Endothelial cell of umbilical vein (primary cell): ENCODE data around the gene GTPBP4. TPM values are rescaled to one million over a fixed set of nuclear protein-coding genes. Genes with fewer than 3 reads are reported as not detected.

Source experiments
- BruUV-seq: library from RNA; stranded (reverse); fragments of 400-500 nt; replicated peaks from 2 replicates; lab custom pipeline; 2021; lab: Mats Ljungman, UMichigan
- CTCF ChIA-PET: fragments of 300-600, 350-600 bp; sonication (Branson Sonifier 250); formaldehyde crosslinking; loops from one replicate; lab custom pipeline; 2021; ENCODE audit warnings: antibody characterized with exemption, inconsistent platforms; lab: Charles Lee
- POLR2A ChIA-PET: fragments of 300-600, 350-600 bp; sonication (Branson Sonifier 250); formaldehyde crosslinking; loops from one replicate; lab custom pipeline; 2021; ENCODE audit warnings: antibody characterized with exemption, inconsistent platforms; lab: Charles Lee
- DNase-seq: peaks from one replicate; pipeline ENCODE4 v3.0.0-alpha.2; 2011; ENCODE audit warnings: low read depth, low spot score
- FAIRE-seq: peaks from 2 replicates; lab custom pipeline; 2011; peaks lifted over from hg19 to GRCh38; lab: Jason Lieb, UNC
- H2AFZ ChIP-seq: 2 replicates; pipeline ENCODE4 v1.6.0; 2012; ENCODE audit warnings: low read depth, low read length, control low read depth, inconsistent platforms
- H3K27ac ChIP-seq: 2 replicates; pipeline ENCODE4 v1.5.1; 2011; ENCODE audit warnings: low read depth, mild to moderate bottlenecking, control low read depth, low read length, moderate library complexity; ENCODE audit not compliant: insufficient read depth
- H3K27me3 ChIP-seq, 2 experiments: 2 replicates each; pipeline versions ENCODE4 v1.6.0 to v1.6.1; 2011; ENCODE audit warnings: low read length in 2 of 2, mixed read lengths in 1 of 2; ENCODE audit not compliant: control insufficient read depth in 2 of 2, insufficient read depth in 2 of 2
- H3K36me3 ChIP-seq, 2 experiments: 2 replicates in 1 of 2; 3 replicates in 1 of 2; pipeline ENCODE4 v1.5.1; 2011; ENCODE audit warnings: low read length in 2 of 2, mild to moderate bottlenecking in 1 of 2, moderate library complexity in 1 of 2; ENCODE audit not compliant: control insufficient read depth in 2 of 2, insufficient read depth in 2 of 2; ENCODE audit errors: extremely low read depth in 1 of 2
- H3K4me1 ChIP-seq: 3 replicates; pipeline ENCODE4 v1.5.1; 2011; ENCODE audit warnings: mild to moderate bottlenecking, low read length; ENCODE audit not compliant: control insufficient read depth, insufficient read depth; ENCODE audit errors: extremely low read depth
- H3K4me2 ChIP-seq: 2 replicates; pipeline ENCODE4 v1.6.1; 2011; ENCODE audit warnings: low read length, control low read depth, mixed read lengths; ENCODE audit not compliant: insufficient read depth
- H3K4me3 ChIP-seq, 3 experiments: fragments of 200-600 bp in 1 of 3; sonication (generic), shearing (Covaris generic) in 1 of 3; replicated peaks in 1 of 3; 2 replicates each; pipeline ENCODE4 v1.5.1; 2011 to 2016; ENCODE audit warnings: control low read depth in 3 of 3, low read length in 3 of 3, mild to moderate bottlenecking in 2 of 3, inconsistent platforms in 1 of 3, low read depth in 1 of 3, moderate library complexity in 1 of 3; ENCODE audit not compliant: insufficient read depth in 1 of 3
- H3K79me2 ChIP-seq: 2 replicates; pipeline ENCODE4 v1.6.0; 2012; ENCODE audit warnings: low read length, inconsistent platforms; ENCODE audit not compliant: control insufficient read depth, insufficient read depth
- H3K9ac ChIP-seq: replicated peaks from 2 replicates; pipeline ENCODE3; 2011; ENCODE audit warnings: low read length, control low read depth; ENCODE audit not compliant: insufficient read depth; ENCODE audit errors: extremely low read depth
- H3K9me1 ChIP-seq: replicated peaks from 3 replicates; pipeline ENCODE4 v1.6.0; 2011; ENCODE audit warnings: mild to moderate bottlenecking, low read length; ENCODE audit not compliant: control insufficient read depth, insufficient read depth; ENCODE audit errors: extremely low read depth
- H3K9me3 ChIP-seq: replicated peaks from 2 replicates; pipeline ENCODE4 v1.5.1; 2012; ENCODE audit warnings: low read length, inconsistent platforms; ENCODE audit not compliant: control insufficient read depth, insufficient read depth
- H4K20me1 ChIP-seq: replicated peaks from 2 replicates; pipeline ENCODE3; 2011; ENCODE audit warnings: mild to moderate bottlenecking, low read length; ENCODE audit not compliant: control insufficient read depth, insufficient read depth; ENCODE audit errors: extremely low read depth
- CTCF ChIP-seq, 2 donors: IDR thresholded peaks; 1 replicate in 1 of 2; 2 replicates in 1 of 2; pipeline ENCODE4 v1.5.1; 2011; ENCODE audit warnings: low read length in 2 of 2, mild to moderate bottlenecking in 2 of 2, moderate library complexity in 2 of 2, control low read depth in 1 of 2, inconsistent platforms in 1 of 2, low read depth in 1 of 2; ENCODE audit not compliant: insufficient read depth in 1 of 2; ENCODE audit errors: extremely low read depth in 1 of 2
- EZH2 ChIP-seq: IDR thresholded peaks from 2 replicates; pipeline ENCODE4 v1.6.1; 2012; ENCODE audit warnings: borderline replicate concordance, low read depth, mild to moderate bottlenecking, moderate library complexity, low read length, inconsistent platforms; ENCODE audit not compliant: severe bottlenecking
- FOS ChIP-seq: IDR thresholded peaks from 2 replicates; pipeline ENCODE4 v1.6.1; 2011; ENCODE audit warnings: mild to moderate bottlenecking, low read length, moderate library complexity, borderline replicate concordance; ENCODE audit not compliant: insufficient read depth
- GATA2 ChIP-seq: IDR thresholded peaks from 2 replicates; pipeline ENCODE4 v1.7.0; 2011; ENCODE audit warnings: low read depth, mild to moderate bottlenecking, moderate library complexity, mixed read lengths, low read length; ENCODE audit not compliant: insufficient read length, insufficient read depth
- JUN ChIP-seq: IDR thresholded peaks from 2 replicates; pipeline ENCODE4 v1.6.1; 2011; ENCODE audit warnings: borderline replicate concordance, low read depth; ENCODE audit not compliant: insufficient read length, insufficient read depth
- MAX ChIP-seq: IDR thresholded peaks from 2 replicates; pipeline ENCODE4 v1.6.1; 2011; ENCODE audit not compliant: insufficient read depth, insufficient read length
- MYC ChIP-seq: IDR thresholded peaks from one replicate; pipeline ENCODE4 v1.6.1; 2011; ENCODE audit warnings: mild to moderate bottlenecking, low read depth, low read length
- POLR2A ChIP-seq: IDR thresholded peaks from 2 replicates; pipeline ENCODE4 v1.6.1; 2012; ENCODE audit warnings: low read depth, mild to moderate bottlenecking, control low read depth, low read length
- POLR2AphosphoS5 ChIP-seq: IDR thresholded peaks from 2 replicates; pipeline ENCODE4 v1.6.1; 2012; ENCODE audit warnings: low read depth, mild to moderate bottlenecking, control low read depth, low read length, moderate library complexity; ENCODE audit not compliant: insufficient read depth
- dilution Hi-C: fragments of 300-500 bp; cut with MboI; formaldehyde crosslinking; loops from one replicate; pipeline ENCODE4 v1.15.0; 2019; ENCODE audit warnings: low sequenced_read_pairs; ENCODE audit not compliant: extremely low pct_ligation_motif_present
- intact Hi-C: fragments of 100-400 bp; cut with micrococcal nuclease; formaldehyde crosslinking; loops from one replicate; pipeline ENCODE4 v1.10.0; 2022
- polyA plus RNA-seq, 4 experiments: library from polyadenylated mRNA; depleted of rRNA in 3 of 4; stranded (reverse) in 3 of 4; unstranded in 1 of 4; fragments of >200 nt; gene quantifications; 2 replicates each; pipeline versions ENCODE4 v1.2.1 to v1.2.3, GENCODE V29; 2011 to 2012; ENCODE audit warnings: missing spikeins in 1 of 4
- total RNA-seq: library from RNA; stranded (reverse); gene quantifications from 2 replicates; pipeline ENCODE4 v1.2.3, GENCODE V29; 2021

Gene GTPBP4
- total and polyA plus RNA-seq, 2 donors (not counting 3 experiments of a cell fraction or from before 2014, with no cell fraction given): 12.4 to 69.3 TPM

GRCh38 chr10:994836-995558, 6.8 kb downstream of the GTPBP4 start:
- peaks cover 35% of the 10 kb centered on the region for H3K79me2 ChIP-seq
- peaks cover 20 to 32% of the 10 kb centered on the region in 2 experiments for H3K36me3 ChIP-seq
- H3K9me1 ChIP-seq: no peaks in the 10 kb centered on the region
- no peaks in the 10 kb centered on the region for H3K27me3 ChIP-seq
- H3K4me3 ChIP-seq: no peak overlapping the region
- POLR2A ChIA-PET: no interaction called here
- dilution Hi-C loops: no loop called here
- DNase-seq (no peak), FAIRE-seq (no peak)
- H3K9ac ChIP-seq: no peak overlapping the region
- H3K9me3 ChIP-seq: no peaks in the 10 kb centered on the region
- intact Hi-C loops: no loop called here
- no peak for TF ChIP-seq POLR2AphosphoS5
- TF ChIP-seq EZH2: no peak
- TF ChIP-seq GATA2: no peak
- no peak for TF ChIP-seq POLR2A
- no peak for TF ChIP-seq CTCF (IDR thresholded peaks at IDR 0.05; ENCODE audit: extremely low read depth in 1 of 2, insufficient read depth in 1 of 2, low read depth in 1 of 2, low read length in 2 of 2)
- no peak for TF ChIP-seq MAX
- TF ChIP-seq MYC: no peak
- TF ChIP-seq JUN: no peak
- no peak for TF ChIP-seq FOS
- CTCF ChIA-PET: no interaction called here
- no peak overlapping the region for H3K27ac ChIP-seq
- BruUV-seq: no TSS peak
- no peak overlapping the region for H2AFZ ChIP-seq
- H4K20me1 ChIP-seq: peaks cover 2% of the 10 kb centered on the region
- no peak overlapping the region for H3K4me2 ChIP-seq
- no peaks in the 10 kb centered on the region for H3K4me1 ChIP-seq
